CD14-positive monocyte (primary cell): ENCODE results near the gene TSNAX. TPM values are rescaled to one million over a fixed set of nuclear protein-coding genes. Genes with fewer than 3 reads are reported as not detected.

ENCODE experiments used
- DNase-seq, 3 donors: peaks; one replicate each; pipeline ENCODE4 v3.0.0-alpha.2; 2011 to 2022
- H2AFZ ChIP-seq: 2 replicates; pipeline ENCODE4 v1.6.0; 2012; ENCODE audit warnings: mild to moderate bottlenecking, low read depth, low read length, inconsistent platforms; ENCODE audit not compliant: insufficient read depth, poor library complexity, severe bottlenecking
- H3K27ac ChIP-seq, 2 donors: 1 replicate in 1 of 2; 2 replicates in 1 of 2; pipeline ENCODE4 v1.5.1; 2012 to 2013; ENCODE audit warnings: low read length in 2 of 2, control low read depth in 1 of 2, inconsistent platforms in 1 of 2, low read depth in 1 of 2, mild to moderate bottlenecking in 1 of 2
- H3K27me3 ChIP-seq, 2 donors: one replicate each; pipeline versions ENCODE4 v1.6.0 to v1.6.1; 2011 to 2013; ENCODE audit warnings: low read length in 2 of 2; ENCODE audit not compliant: control insufficient read depth in 2 of 2, insufficient read depth in 2 of 2
- H3K36me3 ChIP-seq, 2 donors: replicated peaks in 1 of 2; 1 replicate in 1 of 2; 2 replicates in 1 of 2; pipeline versions ENCODE4 v1.5.1 to v1.6.1; 2012 to 2013; ENCODE audit warnings: low read length in 2 of 2, control low read depth in 1 of 2, inconsistent platforms in 1 of 2, mild to moderate bottlenecking in 1 of 2; ENCODE audit not compliant: insufficient read depth in 2 of 2, control insufficient read depth in 1 of 2
- H3K4me1 ChIP-seq, 2 donors: 1 replicate in 1 of 2; 2 replicates in 1 of 2; pipeline versions ENCODE4 v1.5.1 to v1.6.1; 2012 to 2013; ENCODE audit warnings: low read length in 2 of 2, control low read depth in 1 of 2, inconsistent platforms in 1 of 2, mild to moderate bottlenecking in 1 of 2, moderate library complexity in 1 of 2; ENCODE audit not compliant: insufficient read depth in 2 of 2, control insufficient read depth in 1 of 2
- H3K4me2 ChIP-seq: replicated peaks from 2 replicates; pipeline ENCODE3; 2012; ENCODE audit warnings: low read length, moderate library complexity, mild to moderate bottlenecking; ENCODE audit not compliant: poor library complexity, severe bottlenecking; ENCODE audit errors: extremely low read depth
- H3K4me3 ChIP-seq, 3 experiments: fragments of 200-600 bp in 1 of 3; sonication (generic) in 1 of 3; replicated peaks in 1 of 3; 1 replicate in 2 of 3; 2 replicates in 1 of 3; pipeline ENCODE4 v1.5.1; 2011 to 2013; ENCODE audit warnings: low read length in 3 of 3, mild to moderate bottlenecking in 3 of 3, control low read depth in 2 of 3, low read depth in 2 of 3, inconsistent platforms in 1 of 3, moderate library complexity in 1 of 3
- H3K79me2 ChIP-seq: 2 replicates; pipeline ENCODE4 v1.6.0; 2012; ENCODE audit warnings: mild to moderate bottlenecking, control low read depth, inconsistent platforms, low read length, moderate library complexity; ENCODE audit not compliant: insufficient read depth
- H3K9ac ChIP-seq: 2 replicates; pipeline ENCODE4 v1.6.0; 2017; ENCODE audit warnings: low read length, mild to moderate bottlenecking; ENCODE audit not compliant: insufficient read depth, poor library complexity, severe bottlenecking
- H3K9me3 ChIP-seq, 2 donors: replicated peaks in 1 of 2; 1 replicate in 1 of 2; 2 replicates in 1 of 2; pipeline versions ENCODE4 v1.5.1 to v1.6.1; 2012 to 2013; ENCODE audit warnings: low read length in 2 of 2, control low read depth in 1 of 2; ENCODE audit not compliant: control insufficient read depth in 1 of 2, insufficient read depth in 1 of 2
- H4K20me1 ChIP-seq: 2 replicates; pipeline ENCODE4 v1.6.0; 2012; ENCODE audit warnings: mild to moderate bottlenecking, low read length, control low read depth, moderate library complexity; ENCODE audit not compliant: insufficient read depth
- H3K27ac Mint-ChIP-seq, 7 donors: one replicate each; pipeline ENCODE4 v1.8.0; 2020; ENCODE audit warnings: mild to moderate bottlenecking in 7 of 7, mixed read lengths in 7 of 7, moderate library complexity in 6 of 7, inconsistent platforms in 2 of 7
- H3K27me3 Mint-ChIP-seq, 3 donors: one replicate each; pipeline ENCODE4 v1.8.0; 2021 to 2022; ENCODE audit warnings: low read depth in 3 of 3, mild to moderate bottlenecking in 3 of 3, mixed read lengths in 3 of 3, moderate library complexity in 3 of 3, inconsistent platforms in 1 of 3
- H3K36me3 Mint-ChIP-seq, 2 donors: one replicate each; pipeline ENCODE4 v1.8.0; 2020; ENCODE audit warnings: mixed read lengths in 2 of 2, inconsistent platforms in 1 of 2, mild to moderate bottlenecking in 1 of 2
- H3K4me1 Mint-ChIP-seq: one replicate; pipeline ENCODE4 v1.8.0; 2020; ENCODE audit warnings: mild to moderate bottlenecking, mixed read lengths
- H3K4me3 Mint-ChIP-seq, 2 donors: one replicate each; pipeline ENCODE4 v1.8.0; 2020; ENCODE audit warnings: mild to moderate bottlenecking in 2 of 2, mixed read lengths in 2 of 2, moderate library complexity in 1 of 2
- H3K9me3 Mint-ChIP-seq, 7 donors: one replicate each; pipeline ENCODE4 v1.8.0; 2020 to 2022; ENCODE audit warnings: mixed read lengths in 7 of 7, mild to moderate bottlenecking in 6 of 7, moderate library complexity in 6 of 7, inconsistent platforms in 2 of 7
- CTCF ChIP-seq: fragments of 200-600 bp; IDR thresholded peaks from one replicate; pipeline ENCODE4 v1.8.0; 2022; ENCODE audit warnings: antibody characterized with exemption, mild to moderate bottlenecking
- WGBS: methylation state at CpG from one replicate; pipeline ENCODE4 v1.1.5; 2013; ENCODE audit warnings: missing lambda C conversion rate; ENCODE audit not compliant: insufficient coverage; 5-methylcytosine and 5-hydroxymethylcytosine counted together
- intact Hi-C, 2 donors: fragments of 100-400 bp; cut with micrococcal nuclease; formaldehyde crosslinking; loops; one replicate each; pipeline versions ENCODE4 v1.15.0 to v1.15.1; 2023
- polyA plus RNA-seq, 3 donors: library from polyadenylated mRNA; depleted of rRNA in 1 of 3; unstranded in 2 of 3; stranded (reverse) in 1 of 3; fragments of 300-500 nt in 2 of 3; fragments of >200 nt in 1 of 3; fragmentation: Illumina TruSeq in 2 of 3; gene quantifications; 1 replicate in 2 of 3; 2 replicates in 1 of 3; pipeline ENCODE4 v1.2.3, GENCODE V29; 2012 to 2021

The TSNAX gene
- polyA plus RNA-seq, 3 donors: 15.6 to 86.9 (median 82.0) TPM

DNA sequence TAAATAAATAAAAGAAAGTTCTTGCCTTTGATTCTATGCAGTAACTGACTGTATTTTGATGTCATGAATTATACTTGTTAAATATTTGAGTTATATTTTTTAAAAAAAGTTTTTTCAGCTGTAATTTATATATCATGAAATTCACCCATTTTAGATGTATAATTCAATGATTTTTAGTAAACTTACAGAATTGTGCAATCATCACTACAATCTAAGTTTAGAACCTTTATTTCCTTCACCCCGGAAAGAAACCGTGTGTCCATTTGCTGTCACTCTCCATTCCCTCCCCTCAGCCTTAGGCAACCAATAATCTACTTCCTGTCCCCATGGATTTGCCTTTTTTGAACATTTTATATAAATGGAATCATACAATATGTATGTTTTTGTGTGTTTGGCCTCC, 65.7 kb downstream of the TSNAX start:
- H3K36me3 ChIP-seq: no peaks in the 10 kb centered on the region

GRCh38 chr1:231594749-231595148, 66.3 kb downstream of the TSNAX start:
- Mint-ChIP-seq H3K4me1 (peaks cover 19% of the 10 kb centered on the region), H3K9me3 (peaks cover 0 to 3% (median 0%) of the 10 kb centered on the region in 7 donors)

More for the DNA sequence above, 65.7 kb downstream of the TSNAX start:
- Histone ChIP-seq H3K9ac (no peak overlapping the region), H3K79me2 (no peaks in the 10 kb centered on the region), H3K27me3 (no peaks in the 10 kb centered on the region), H2AFZ (no peak overlapping the region), H3K9me3 (no peaks in the 10 kb centered on the region), H3K27ac (no peak overlapping the region), H3K4me1 (peaks cover 16 to 19% of the 10 kb centered on the region in 2 donors), H3K4me2 (no peak overlapping the region), H3K4me3 (no peak overlapping the region), H4K20me1 (no peaks in the 10 kb centered on the region)
- H3K4me1 Mint-ChIP-seq: peaks cover 19% of the 10 kb centered on the region
- peaks cover 0 to 2% (median 0%) of the 10 kb centered on the region in 3 donors for H3K27me3 Mint-ChIP-seq
- peak overlapping the region in 1 of 7 donors; percentile 66 for H3K27ac Mint-ChIP-seq
- H3K4me3 Mint-ChIP-seq: no peak overlapping the region
- WGBS: no CpG with 5 or more reads among the region's 2 CpGs
- H3K36me3 Mint-ChIP-seq: no peaks in the 10 kb centered on the region
- no peak for DNase-seq
- intact Hi-C loops: loop anchor here (5.0 kb wide), 1 partner anchor 237 kb away; no protein-coding TSS in a partner anchor
- H3K9me3 Mint-ChIP-seq: peaks cover 0 to 3% (median 0%) of the 10 kb centered on the region in 7 donors
- no peak for TF ChIP-seq CTCF

More at GRCh38 chr1:231594749-231595148, 66.3 kb downstream of the TSNAX start:
- DNase-seq: no peak
- Mint-ChIP-seq H3K27me3 (peaks cover 0 to 2% (median 0%) of the 10 kb centered on the region in 3 donors), H3K36me3 (no peaks in the 10 kb centered on the region), H3K4me3 (no peak overlapping the region), H3K27ac (peak overlapping the region in 1 of 7 donors; percentile 63)
- H3K4me3 ChIP-seq: no peak overlapping the region
- H2AFZ ChIP-seq: no peak overlapping the region
- H3K9me3 ChIP-seq: no peaks in the 10 kb centered on the region
- no peak overlapping the region for H3K27ac ChIP-seq
- TF ChIP-seq CTCF: no peak
- no peaks in the 10 kb centered on the region for H4K20me1 ChIP-seq
- peaks cover 16 to 19% of the 10 kb centered on the region in 2 donors for H3K4me1 ChIP-seq
- no peak overlapping the region for H3K9ac ChIP-seq
- intact Hi-C loops: loop anchor here (5.0 kb wide), 1 partner anchor 237 kb away; no protein-coding TSS in a partner anchor
- H3K27me3 ChIP-seq: no peaks in the 10 kb centered on the region
- H3K36me3 ChIP-seq: no peaks in the 10 kb centered on the region
- WGBS: no CpG with 5 or more reads among the region's 4 CpGs
- no peaks in the 10 kb centered on the region for H3K79me2 ChIP-seq
- no peak overlapping the region for H3K4me2 ChIP-seq
